T-helper 2 cell treated with Interferon-gamma antibody and Interleukin-4, amounts not matched to agents 100 ng/mL and 5 ng/mL, for 36 hours (primary cell): Measurements from ENCODE around the gene TAMALIN. TPM values are rescaled to one million over a fixed set of nuclear protein-coding genes. Genes with fewer than 3 reads are reported as not detected.

ENCODE experiments used
- intact Hi-C: fragments of 100-400 bp; cut with micrococcal nuclease; formaldehyde crosslinking; loops from one replicate; pipeline ENCODE4 v1.15.1; 2023
- total RNA-seq: library from RNA; stranded (reverse); gene quantifications from 2 replicates; pipeline ENCODE4 v1.2.3, GENCODE V29; 2022

The TAMALIN gene
- total RNA-seq, 1 donor from 2014 or later: 2.4 TPM

DNA sequence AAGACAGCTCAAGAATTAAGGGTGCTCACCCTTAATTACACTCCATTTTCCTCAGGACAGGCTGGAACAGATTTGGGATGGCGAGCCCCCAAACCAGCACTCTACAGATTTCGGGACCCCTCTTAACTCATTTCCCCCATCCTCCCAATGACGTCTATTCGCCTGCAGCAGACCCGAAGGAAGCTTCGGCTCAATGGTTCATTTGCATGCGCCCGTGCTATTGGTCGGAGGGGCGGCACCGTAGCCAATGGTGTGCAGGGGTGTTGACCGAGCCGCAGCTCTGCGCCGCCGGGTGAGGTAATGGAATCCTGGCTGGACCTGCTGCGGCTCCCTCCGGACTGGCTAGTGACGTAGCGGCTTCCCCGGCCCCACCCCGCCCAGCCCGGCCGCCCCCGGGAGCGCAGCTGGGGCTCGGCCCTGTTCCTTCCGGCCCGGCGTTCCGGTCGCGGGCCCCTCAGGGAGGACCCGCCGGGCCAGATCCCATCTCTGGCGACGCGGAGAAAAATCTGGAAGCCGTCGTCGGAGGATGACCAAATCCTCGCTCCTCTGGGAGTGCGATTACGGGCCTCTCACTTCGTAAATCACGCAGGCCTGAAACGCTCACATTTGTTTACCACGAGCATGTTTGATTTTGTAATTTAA is 26.2 kb downstream of the TAMALIN start:
- intact Hi-C loops: loop anchor here (1.0 kb wide), 3 partner anchors 8 to 36 kb away; partner anchors contain the start of genes ATG101 and NR4A1

DNA sequence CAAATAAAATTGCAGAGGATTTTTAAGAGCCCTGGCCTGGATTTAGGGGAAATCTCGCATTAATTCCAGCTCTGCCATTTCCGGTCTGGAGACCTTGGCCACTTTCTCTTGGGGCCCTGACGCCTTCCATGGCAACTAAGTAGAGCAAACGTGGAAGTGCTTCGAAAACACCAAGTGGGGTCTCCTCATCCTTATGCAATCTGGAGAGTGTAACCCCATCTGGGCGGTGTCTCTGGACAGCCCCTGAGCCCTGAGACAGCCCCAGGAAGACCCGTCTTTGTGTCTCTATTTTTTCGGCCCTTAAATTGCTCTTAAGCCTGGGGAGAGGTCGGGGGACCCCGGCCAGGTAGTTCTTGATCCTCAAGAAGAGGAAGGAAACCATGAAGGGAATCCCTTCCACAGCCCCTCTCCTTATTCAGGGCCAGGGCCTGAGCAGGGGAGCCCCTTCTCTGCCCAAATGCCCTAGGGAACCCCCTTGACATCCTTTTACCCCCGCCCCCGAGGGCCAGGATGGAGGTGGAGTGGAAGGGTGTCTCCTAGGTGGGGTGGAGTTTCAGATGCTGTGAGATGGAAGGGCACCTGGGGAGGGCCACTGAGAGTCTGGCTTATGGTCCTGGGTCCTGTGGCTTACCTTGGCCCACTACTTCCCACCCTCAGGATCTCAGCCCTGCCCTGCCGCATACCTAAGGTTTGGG is 26.8 kb downstream of the TAMALIN start:
- intact Hi-C loops: loop anchor here (1.0 kb wide), 3 partner anchors 8 to 36 kb away; partner anchors contain the start of genes ATG101 and NR4A1

DNA sequence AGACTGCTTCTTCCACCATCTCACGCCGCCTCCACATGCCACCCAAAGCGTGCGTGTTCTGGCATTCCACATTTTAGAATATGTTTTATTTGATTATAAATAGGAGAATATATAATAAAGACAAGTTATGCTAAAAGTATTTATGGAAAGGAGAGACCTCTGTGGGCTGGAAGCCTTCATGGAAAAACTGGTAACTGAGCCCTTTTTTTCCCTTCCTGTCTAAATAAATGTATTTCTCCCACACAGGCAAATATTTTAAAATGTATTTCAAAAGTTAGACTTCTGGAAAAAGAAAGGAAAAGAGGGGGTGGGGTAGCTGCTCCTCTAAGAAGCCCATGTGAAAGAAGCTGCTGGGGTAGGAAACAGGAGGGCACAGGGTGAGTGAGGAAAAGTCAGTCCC is 28.4 kb downstream of the TAMALIN start:
- intact Hi-C loops: no loop called here

GRCh38 chr12:52035926-52036325 is 29.2 kb downstream of the TAMALIN start:
- intact Hi-C loops: no loop called here

DNA sequence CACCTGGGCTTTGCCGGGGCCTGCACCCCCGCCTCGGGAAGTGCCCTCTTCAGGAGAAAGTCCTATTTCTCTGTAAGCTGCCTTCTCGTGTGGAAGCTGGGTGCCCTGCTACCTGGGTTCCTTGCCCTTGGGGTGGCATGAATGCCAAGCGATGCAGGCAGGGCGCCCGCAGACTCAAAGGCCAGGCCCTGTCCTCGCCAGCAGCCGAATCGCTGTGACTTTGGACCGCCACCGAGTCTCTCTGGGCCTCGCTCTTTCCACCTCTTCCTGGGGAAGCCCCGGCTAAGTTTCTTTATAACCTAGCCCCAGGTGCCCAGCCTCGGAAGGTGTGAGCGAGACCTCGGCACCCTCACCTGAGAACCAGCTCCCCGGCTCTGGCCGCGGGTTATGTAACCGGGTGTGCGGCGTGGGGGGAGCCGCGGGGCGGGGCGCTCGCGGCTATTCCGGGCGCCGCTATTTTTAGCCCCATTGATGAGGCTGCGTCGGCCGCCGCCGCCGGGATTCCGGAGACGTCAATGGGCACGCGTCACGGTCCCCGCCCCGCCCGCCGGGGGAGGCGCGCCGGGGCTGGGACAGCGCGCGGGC is 29.9 kb downstream of the TAMALIN start:
- intact Hi-C loops: loop anchor here (1.0 kb wide), 1 partner anchor 15 kb away; the partner anchor contains the start of gene NR4A1

GRCh38 chr12:52037248-52037861 is 30.6 kb downstream of the TAMALIN start:
- intact Hi-C loops: loop anchor here (1.0 kb wide), 1 partner anchor 14 kb away; the partner anchor contains the start of gene NR4A1

DNA sequence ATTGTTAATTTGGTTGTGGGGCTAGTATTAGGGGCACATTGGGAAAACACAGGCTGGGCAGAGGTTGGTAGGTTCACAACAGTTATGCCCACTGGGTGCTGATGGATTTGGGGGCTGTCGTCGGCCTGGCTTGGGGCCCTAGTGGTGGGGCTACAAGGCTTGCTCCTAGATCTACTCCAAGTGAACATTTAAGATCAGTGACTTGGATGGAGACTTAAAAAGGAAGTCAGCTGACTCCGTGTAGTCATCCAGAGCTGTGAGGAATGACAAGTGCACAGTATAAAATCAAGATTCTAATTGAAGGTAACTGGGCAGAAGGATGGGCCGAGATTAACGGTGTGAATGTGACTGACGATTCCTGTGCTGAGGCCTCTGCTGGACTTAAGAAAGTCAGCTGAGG is 31.7 kb downstream of the TAMALIN start:
- intact Hi-C loops: no loop called here

GRCh38 chr12:52041035-52041434 is 34.3 kb downstream of the TAMALIN start:
- intact Hi-C loops: no loop called here

GRCh38 chr12:52041695-52042123 is 35.0 kb downstream of the TAMALIN start:
- intact Hi-C loops: no loop called here

DNA sequence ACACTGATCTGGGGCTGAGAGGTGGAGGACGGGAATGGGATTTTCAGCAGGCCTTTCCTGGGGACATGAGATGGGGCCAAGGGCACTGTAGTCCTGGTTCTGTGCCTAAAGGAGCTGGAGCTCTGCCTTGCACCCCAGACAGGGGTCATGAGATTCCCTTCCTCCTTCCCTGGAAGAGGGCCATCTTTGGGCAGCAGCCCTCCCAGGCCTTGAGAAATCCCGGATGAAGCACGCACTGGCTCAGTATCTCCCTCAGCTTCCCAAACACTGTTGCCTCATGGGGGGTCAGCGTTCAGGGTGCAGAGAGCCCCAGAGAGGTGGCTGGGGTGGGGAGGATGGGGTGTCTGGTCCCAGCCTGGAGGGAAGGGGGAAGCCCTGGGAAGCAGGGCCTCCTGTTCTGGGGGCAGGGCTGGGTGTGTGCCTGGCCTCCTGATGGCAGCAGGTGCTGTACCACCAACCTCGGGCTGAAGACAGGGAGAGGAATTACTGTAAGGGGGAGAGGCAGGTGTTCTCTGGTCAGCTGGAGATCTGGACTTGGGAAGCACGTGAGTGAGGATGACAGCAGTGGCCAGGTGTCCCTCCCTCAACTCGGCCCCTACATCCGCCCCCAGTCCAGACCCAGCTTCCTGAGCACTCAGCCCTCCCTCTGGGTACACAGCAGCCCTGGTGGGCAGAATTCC is 36.1 kb downstream of the TAMALIN start:
- intact Hi-C loops: no loop called here

DNA sequence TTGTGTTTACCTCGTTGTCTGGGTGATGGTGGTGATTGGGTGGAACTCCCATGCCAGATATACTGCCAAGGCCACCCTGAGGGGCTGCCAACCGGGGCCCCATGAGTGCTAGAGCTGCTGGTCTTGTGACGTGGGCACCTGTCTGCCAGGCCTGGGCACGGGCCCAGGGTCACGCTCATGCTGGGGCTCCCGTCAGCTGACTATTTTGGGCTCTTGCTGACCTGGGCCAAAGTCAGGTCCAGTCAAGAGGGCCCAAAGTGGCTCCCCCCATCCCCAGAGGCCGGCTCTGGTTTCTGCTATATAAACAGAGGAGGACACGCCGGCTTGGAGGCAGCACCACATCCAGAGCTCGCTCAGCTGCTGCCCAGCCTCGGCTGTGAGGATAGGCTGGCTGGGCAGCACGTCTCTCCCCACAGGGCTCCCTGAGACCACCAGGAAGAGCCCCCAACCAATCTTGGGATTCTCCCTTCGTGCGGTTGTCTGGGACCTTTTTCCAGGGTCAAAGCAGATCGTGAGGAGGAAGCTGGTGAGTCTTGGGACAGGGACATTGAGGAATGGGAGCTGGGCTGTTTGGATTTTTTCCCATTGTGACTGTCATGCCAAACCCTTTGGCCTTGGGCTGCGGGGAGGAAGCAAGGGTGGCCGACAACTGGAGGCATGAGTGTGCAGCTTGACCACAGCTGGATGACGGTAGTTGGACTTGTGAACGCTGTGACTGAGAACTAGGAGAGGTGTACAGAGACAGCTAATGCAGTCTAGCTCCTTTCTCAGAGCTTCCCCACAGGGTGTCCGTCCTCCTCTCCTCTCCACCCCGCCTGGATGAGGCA is 36.9 kb downstream of the TAMALIN start:
- intact Hi-C loops: no loop called here

DNA sequence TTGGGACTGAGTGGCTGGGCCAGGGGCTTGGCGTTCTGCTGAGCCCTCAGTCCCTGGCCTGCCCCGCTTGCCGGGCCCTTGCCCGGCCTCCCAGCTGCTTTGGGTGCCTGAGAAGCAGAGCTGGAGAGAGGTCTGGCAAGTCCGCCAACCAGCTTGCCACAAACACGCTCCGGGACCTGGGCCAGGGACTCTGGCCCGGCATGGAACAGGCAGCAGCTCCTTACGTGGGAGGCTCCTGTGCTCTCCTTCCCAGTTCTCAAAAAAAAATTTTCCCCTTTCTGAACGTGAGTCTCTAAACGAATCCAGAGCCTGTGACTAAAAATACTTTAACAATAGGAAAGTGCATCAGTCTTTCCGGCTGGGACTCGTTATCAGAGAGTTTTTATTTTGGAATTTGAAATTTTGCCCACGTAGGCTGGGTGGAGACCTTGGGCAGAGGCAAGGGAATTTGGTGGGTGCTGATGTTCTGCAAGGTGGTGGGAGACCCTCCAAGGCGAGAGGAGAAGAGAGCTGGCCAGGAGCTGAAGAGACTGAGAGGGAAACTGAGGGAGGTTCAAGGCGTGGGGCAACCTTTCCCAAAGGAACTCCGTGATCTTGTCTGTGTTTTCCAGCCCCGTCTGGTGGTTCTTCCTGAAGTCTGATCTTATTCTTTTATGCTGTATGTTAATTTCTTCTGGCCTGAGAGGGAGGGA is 37.7 kb downstream of the TAMALIN start:
- intact Hi-C loops: no loop called here

DNA sequence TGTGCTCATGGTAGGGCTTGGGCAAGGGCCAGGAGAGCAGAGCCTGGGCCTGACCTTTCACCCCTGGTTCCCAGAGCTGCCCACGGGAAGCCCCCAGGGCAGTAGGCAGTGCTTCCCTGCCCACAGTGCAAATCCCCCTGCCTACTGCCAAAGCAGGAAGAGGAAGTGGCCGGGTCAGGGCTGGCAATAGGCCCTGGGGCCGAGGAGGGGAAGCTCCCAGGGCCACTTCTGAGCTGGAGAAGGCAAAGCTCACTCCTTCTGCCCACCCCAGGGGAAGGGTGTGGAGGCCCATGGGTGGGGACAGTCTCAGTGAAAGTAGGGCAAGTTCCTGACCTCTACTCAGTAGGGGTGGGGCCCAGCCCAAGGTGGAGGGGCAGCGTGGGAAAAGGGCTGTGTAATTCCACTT is 39.1 kb downstream of the TAMALIN start:
- intact Hi-C loops: no loop called here

- intact Hi-C loops: no loop called here
These were observed 40.1 kb downstream of the TAMALIN start for GRCh38 chr12:52046859-52047258.

DNA sequence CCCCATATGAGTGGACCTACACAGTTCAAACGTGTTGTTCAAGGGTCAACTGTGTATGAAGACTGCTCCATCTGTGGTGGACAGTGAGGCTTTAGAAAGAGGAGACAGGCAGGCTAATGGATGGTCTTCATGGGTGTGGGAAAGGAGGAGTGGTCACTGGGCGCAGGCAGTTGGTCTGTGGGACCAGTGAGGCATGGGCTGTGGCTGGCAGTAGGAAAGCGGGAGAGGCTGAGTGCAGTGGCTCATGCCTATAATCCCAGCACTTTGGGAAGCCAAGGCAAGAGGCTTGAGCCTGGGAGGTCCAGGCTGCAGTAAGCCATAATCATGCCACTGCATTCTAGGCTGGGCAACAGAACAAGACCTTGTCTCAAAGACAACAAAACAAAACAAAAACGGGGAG is 42.5 kb downstream of the TAMALIN start:
- intact Hi-C loops: no loop called here

DNA sequence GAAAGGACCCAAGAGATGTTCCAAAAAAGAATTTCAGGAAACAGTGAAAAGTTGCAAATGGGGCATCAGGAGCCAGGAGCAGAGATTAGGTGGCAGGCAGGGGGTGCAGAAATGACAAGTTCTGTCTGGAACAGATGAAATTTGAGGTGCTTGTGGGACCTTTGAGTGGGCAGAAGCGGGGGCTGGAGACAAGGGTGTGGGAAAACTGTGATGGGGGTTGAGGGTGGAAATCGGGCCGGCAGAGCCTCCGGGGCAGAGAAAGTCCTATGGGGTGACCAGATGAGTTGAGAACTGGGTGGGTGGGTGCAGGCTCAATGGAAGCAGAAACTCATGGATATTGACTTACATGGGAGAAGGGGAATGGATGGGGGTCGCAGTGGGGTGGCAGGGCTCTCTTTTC is 42.9 kb downstream of the TAMALIN start:
- intact Hi-C loops: no loop called here

DNA sequence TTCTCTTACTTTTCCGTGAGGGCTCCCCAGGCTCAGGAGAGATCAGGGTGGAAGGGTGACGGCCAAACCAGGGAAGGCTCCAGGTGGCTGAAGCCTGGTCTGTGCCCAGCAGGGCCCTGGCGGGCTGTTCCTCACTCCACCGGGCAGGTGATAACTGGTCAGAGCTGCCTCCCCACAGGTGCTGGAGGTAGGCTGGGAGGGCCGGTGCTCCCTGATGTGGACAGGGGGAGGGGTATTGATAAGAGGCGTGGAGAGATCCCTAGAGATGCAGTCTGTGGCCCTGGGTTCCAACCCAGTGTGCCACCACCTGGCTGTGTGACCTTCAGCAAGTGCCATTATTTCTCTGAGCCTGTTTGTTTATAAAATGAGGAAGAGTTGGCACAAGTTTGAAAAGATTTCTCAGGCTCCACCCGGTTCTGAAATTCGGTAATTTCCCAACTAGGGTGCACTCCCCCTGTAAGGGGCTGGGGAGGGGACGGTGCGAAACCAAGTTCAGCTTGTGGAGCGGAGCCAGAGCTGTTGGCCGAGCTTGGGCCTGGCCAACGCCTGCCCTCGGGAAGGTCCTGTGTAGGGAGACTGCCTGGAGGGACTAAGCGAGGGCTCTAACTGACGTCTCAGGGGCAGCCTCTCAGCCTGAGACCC is 43.5 kb downstream of the TAMALIN start:
- intact Hi-C loops: no loop called here

- intact Hi-C loops: loop anchor here (1.0 kb wide), 5 partner anchors 14 to 955 kb away; partner anchors contain the start of genes ATG101 and EIF4B
These were observed 44.2 kb downstream of the TAMALIN start, which contains the start of gene NR4A1 for GRCh38 chr12:52050758-52051541. TSS of gene NR4A1 (plus strand) at chr12:52051442. CDS start at chr12:52054329, 2,887 bp downstream.
